Measurements from ENCODE around the gene KIRREL3. TPM values are rescaled to one million over a fixed set of nuclear protein-coding genes. Genes with fewer than 3 reads are reported as not detected.

KIRREL3 gene
- total and polyA plus RNA-seq, 5 donors, result 0.74 to 1.2 (median 1.0) TPM

DNA sequence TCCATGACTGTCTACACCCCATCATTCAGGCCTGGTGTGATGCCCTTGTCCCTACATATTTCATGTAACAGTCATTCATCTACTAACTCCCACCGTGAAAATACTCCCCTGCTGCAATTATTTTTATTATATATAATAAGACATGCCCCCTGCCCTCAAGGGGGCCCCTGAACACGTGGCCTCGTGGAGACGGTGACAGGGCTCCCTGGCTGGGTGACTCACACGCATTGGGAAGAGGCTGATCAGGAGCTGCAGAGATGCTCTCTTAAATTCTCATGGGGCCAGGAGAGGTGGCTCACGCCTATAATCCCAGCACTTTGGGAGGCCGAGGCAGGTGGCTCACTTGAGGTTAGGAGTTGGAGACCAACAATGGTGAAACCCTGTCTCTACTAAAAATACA is 556.5 kb downstream of the KIRREL3 start:
- Histone ChIP-seq H3K9me3 (ENCODE audit: control insufficient read depth, low read length) (no peaks in the 10 kb centered on the region), H3K4me1 (ENCODE audit: control insufficient read depth, insufficient read depth, low read length) (no peaks in the 10 kb centered on the region), H3K27me3 (ENCODE audit: control insufficient read depth, insufficient read depth) (no peaks in the 10 kb centered on the region), H3K4me3 (ENCODE audit: low read length) (no peak overlapping the region), H3K27ac (ENCODE audit: low read length) (no peak overlapping the region)
- 83% methylated on average over 7 of the region's 7 CpGs for WGBS
- ATAC-seq (no peak), DNase-seq (no peak)
- intact Hi-C loops (cut with DNase I), result loop anchor here in 3 of 4 donors (5.0 to 10.0 kb wide), 5 partner anchors 33 to 903 kb away; no protein-coding TSS in a partner anchor

DNA sequence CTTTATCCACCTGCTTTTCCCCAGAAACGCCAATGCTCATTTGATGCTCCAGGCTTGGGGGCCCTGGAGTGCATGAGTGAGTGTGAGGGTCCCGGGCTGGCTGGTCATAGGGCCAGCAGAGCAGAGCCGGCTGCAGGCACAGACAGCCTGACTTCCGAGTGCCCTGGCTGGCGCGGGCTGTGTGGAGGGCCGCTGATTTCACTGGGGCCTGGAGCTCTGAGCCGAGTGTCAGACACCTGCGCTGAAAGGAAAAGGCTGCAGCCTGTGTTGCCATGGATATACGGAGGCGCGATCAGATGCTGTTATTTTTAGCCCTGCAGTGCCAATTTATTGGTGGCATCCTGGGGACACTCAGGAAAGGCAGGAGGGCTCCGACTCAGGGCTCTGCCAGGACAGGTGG is 557.5 kb downstream of the KIRREL3 start:
- intact Hi-C loops (cut with DNase I), result loop anchor here in 3 of 4 donors (5.0 to 10.0 kb wide), 5 partner anchors 34 to 904 kb away; no protein-coding TSS in a partner anchor
- H3K4me3 ChIP-seq (ENCODE audit: low read length), result no peak overlapping the region
- DNase-seq (peak in 1 of 3 donors; percentile 49), ATAC-seq (no peak)
- H3K27ac ChIP-seq (ENCODE audit: low read length), result no peak overlapping the region
- no peaks in the 10 kb centered on the region for H3K27me3 ChIP-seq (ENCODE audit: control insufficient read depth, insufficient read depth)
- no peaks in the 10 kb centered on the region for H3K4me1 ChIP-seq (ENCODE audit: control insufficient read depth, insufficient read depth, low read length)
- H3K9me3 ChIP-seq (ENCODE audit: control insufficient read depth, low read length), result no peaks in the 10 kb centered on the region
- 62% methylated on average over 13 of the region's 13 CpGs for WGBS

DNA sequence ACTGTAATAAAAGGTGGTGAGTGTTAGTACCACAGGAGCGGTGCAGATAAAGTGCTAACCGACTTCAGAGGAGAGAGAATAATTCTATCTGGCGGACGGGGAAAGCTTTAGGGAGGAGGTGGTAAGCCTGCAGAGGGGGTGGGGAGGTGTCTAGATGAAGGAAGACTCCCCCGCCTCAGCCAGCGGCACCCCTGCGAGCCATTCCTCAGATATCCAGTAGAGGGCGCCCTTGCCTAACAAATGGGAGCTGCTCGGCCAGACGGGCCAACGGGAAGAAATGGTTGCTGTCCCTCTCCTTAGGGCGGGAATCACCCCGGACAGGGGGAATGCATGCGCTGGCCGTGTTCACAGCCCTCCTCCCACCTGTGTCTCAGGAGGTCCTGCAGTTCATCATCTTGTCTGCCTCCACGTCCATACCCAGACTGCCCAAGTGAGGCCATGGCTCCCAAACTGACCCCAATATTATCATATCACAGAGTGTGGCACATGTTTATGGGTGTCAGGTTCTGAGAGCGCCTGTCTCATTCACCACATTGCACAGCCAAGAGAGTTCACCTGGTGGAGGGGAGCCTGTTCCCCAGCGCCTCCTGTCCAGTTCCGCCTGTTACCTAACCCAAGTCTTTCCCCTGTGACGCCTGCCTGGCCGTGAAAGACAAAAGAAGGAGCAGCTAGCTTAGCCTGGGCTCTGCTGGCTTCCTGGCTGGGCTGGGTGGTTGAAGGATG is 559.6 kb downstream of the KIRREL3 start:
- no peaks in the 10 kb centered on the region for H3K27me3 ChIP-seq (ENCODE audit: control insufficient read depth, insufficient read depth)
- H3K4me1 ChIP-seq (ENCODE audit: control insufficient read depth, insufficient read depth, low read length), result no peaks in the 10 kb centered on the region
- 21% methylated on average over 21 of the region's 21 CpGs for WGBS
- ATAC-seq (peak; percentile 48 to 73), DNase-seq (peak; percentile 76 to 91 (median 90))
- H3K27ac ChIP-seq (ENCODE audit: low read length), result no peak overlapping the region
- no peaks in the 10 kb centered on the region for H3K9me3 ChIP-seq (ENCODE audit: control insufficient read depth, low read length)
- H3K4me3 ChIP-seq (ENCODE audit: low read length), result no peak overlapping the region
- intact Hi-C loops (cut with DNase I), result loop anchor here (1.0 to 10.0 kb wide), 7 partner anchors 36 to 906 kb away; no protein-coding TSS in a partner anchor

DNA sequence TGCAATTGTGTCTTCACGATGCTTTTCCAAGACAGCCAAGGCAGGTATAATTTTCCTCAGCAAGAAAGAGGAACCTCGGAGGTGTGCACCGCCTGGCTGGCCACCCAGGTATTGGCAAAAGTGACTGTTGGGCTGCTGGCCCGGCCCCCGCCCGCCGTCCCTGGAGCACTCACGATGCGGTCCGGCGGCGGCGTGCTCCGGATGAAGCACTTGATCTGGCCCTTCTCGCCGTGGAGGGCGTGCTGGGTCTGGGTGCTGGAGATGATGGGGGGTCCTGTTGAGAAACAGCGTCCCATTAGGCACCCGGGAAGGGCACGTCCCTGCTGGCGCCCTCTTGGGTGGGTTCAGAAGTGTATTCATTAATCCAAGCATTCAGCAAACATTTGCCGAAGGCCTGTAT is 560.3 kb downstream of the KIRREL3 start:
- H3K4me3 ChIP-seq (ENCODE audit: low read length), result no peak overlapping the region
- no peaks in the 10 kb centered on the region for H3K27me3 ChIP-seq (ENCODE audit: control insufficient read depth, insufficient read depth)
- H3K27ac ChIP-seq (ENCODE audit: low read length), result no peak overlapping the region
- DNase-seq (peak in 1 of 3 donors; percentile 63), ATAC-seq (no peak)
- H3K9me3 ChIP-seq (ENCODE audit: control insufficient read depth, low read length), result no peaks in the 10 kb centered on the region
- intact Hi-C loops (cut with DNase I), result loop anchor here in 3 of 4 donors (2.0 to 10.0 kb wide), 6 partner anchors 37 to 907 kb away; no protein-coding TSS in a partner anchor
- WGBS, result 71% methylated on average over 22 of the region's 22 CpGs
- H3K4me1 ChIP-seq (ENCODE audit: control insufficient read depth, insufficient read depth, low read length), result no peaks in the 10 kb centered on the region

DNA sequence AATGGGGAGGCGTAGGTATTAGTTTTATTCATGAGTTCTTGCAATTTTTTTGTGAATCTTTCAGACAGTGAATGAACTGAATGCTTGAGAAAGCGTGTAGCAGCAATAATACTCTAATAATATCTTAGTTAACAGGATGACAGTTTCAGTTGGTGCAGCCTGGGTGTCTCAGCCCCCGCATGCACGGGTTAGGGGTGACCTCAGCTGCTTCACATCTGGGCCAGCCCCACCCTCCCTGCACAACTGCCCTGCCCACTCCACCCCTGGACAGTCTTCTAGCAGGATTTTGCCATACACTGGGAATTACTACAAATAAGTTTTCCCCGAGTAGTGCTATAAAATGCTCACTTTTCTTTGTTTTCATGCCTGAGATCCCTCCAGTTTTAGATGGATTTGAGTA is 561.9 kb downstream of the KIRREL3 start:
- H3K4me3 ChIP-seq (ENCODE audit: low read length), result no peak overlapping the region
- intact Hi-C loops (cut with DNase I), result loop anchor here in 1 of 4 donors (5.0 kb wide), 1 partner anchor 126 kb away; no protein-coding TSS in a partner anchor
- WGBS, result 35% methylated on average over 5 of the region's 5 CpGs
- ATAC-seq (peak; percentile 23 to 34), DNase-seq (peak in 2 of 3 donors; percentile 35 to 67)
- H3K27me3 ChIP-seq (ENCODE audit: control insufficient read depth, insufficient read depth), result no peaks in the 10 kb centered on the region
- no peaks in the 10 kb centered on the region for H3K4me1 ChIP-seq (ENCODE audit: control insufficient read depth, insufficient read depth, low read length)
- H3K27ac ChIP-seq (ENCODE audit: low read length), result no peak overlapping the region
- no peaks in the 10 kb centered on the region for H3K9me3 ChIP-seq (ENCODE audit: control insufficient read depth, low read length)

DNA sequence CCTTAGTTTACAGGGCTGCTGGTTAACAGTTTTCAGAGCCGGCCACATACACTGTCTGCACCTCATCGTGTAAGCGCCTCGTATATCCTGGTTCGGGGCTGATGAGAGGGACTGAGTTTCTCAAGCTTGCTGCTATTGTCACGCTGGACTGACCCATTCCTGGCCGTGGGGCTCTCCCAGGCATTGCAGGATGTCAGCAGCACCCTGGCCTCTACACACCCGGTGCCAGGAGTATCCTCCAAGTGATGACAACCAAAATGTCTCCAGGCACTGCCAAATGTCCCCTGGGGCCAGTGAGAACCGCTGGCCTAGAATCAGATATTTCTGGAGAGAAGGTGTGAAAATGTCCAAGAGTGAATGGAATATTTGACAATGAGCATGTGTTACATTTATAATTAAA is 562.3 kb downstream of the KIRREL3 start:
- 29% methylated on average over 9 of the region's 9 CpGs for WGBS
- intact Hi-C loops (cut with DNase I), result loop anchor here in 1 of 4 donors (5.0 kb wide), 1 partner anchor 126 kb away; no protein-coding TSS in a partner anchor
- Histone ChIP-seq H3K4me3 (ENCODE audit: low read length) (no peak overlapping the region), H3K27me3 (ENCODE audit: control insufficient read depth, insufficient read depth) (no peaks in the 10 kb centered on the region), H3K27ac (ENCODE audit: low read length) (peak overlapping the region; percentile 53), H3K9me3 (ENCODE audit: control insufficient read depth, low read length) (no peaks in the 10 kb centered on the region), H3K4me1 (ENCODE audit: control insufficient read depth, insufficient read depth, low read length) (peaks cover 2% of the 10 kb centered on the region)
- ATAC-seq (peak; percentile 67 to 72), DNase-seq (peak; percentile 71 to 84 (median 83))

- Histone ChIP-seq H3K4me1 (ENCODE audit: control insufficient read depth, insufficient read depth, low read length) (peaks cover 3% of the 10 kb centered on the region), H3K27ac (ENCODE audit: low read length) (peak overlapping the region; percentile 53), H3K4me3 (ENCODE audit: low read length) (no peak overlapping the region), H3K27me3 (ENCODE audit: control insufficient read depth, insufficient read depth) (no peaks in the 10 kb centered on the region), H3K9me3 (ENCODE audit: control insufficient read depth, low read length) (no peaks in the 10 kb centered on the region)
- ATAC-seq (no peak), DNase-seq (no peak)
- 97% methylated on average over 5 of the region's 5 CpGs for WGBS
- intact Hi-C loops (cut with DNase I), result loop anchor here in 1 of 4 donors (5.0 kb wide), 1 partner anchor 125 kb away; no protein-coding TSS in a partner anchor
These were observed 562.8 kb downstream of the KIRREL3 start for GRCh38 chr11:126437731-126438130.

DNA sequence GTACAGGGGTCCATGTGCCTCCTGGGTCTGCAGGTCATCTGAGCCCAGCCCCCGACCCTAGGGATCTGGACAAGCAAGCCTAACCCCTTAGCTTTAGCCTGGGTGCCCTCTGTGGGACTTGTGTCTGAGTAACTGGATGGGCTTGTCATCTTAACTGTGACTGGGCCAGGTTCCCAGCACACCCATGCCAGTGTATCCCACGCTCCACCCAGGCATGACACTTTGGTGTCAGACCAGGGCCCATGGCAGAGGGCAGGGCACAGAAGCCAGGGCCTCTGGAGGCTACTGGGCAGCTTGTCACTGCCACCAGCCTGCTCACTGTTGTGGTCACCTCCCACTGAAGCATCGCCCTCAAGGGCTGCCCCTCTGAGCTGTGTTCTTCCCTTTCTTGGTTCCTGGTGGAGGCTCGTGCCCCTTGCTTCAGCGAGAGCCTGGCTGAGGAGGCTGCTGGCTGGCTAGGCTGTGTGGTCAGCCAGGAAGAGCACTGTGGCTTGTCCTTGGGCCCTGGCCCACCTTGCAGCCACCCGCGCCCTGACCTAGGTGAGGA is 564.3 kb downstream of the KIRREL3 start:
- no peaks in the 10 kb centered on the region for H3K27me3 ChIP-seq (ENCODE audit: control insufficient read depth, insufficient read depth)
- no peak overlapping the region for H3K4me3 ChIP-seq (ENCODE audit: low read length)
- no peak for DNase-seq
- WGBS, result 77% methylated on average over 7 of the region's 7 CpGs
- peaks cover 12% of the 10 kb centered on the region for H3K4me1 ChIP-seq (ENCODE audit: control insufficient read depth, insufficient read depth, low read length)
- peak overlapping the region; percentile 19 for H3K27ac ChIP-seq (ENCODE audit: low read length)
- intact Hi-C loops (cut with DNase I), result loop anchor here in 1 of 4 donors (5.0 kb wide), 1 partner anchor 124 kb away; no protein-coding TSS in a partner anchor
- H3K9me3 ChIP-seq (ENCODE audit: control insufficient read depth, low read length), result no peaks in the 10 kb centered on the region
- ATAC-seq, result no peak

DNA sequence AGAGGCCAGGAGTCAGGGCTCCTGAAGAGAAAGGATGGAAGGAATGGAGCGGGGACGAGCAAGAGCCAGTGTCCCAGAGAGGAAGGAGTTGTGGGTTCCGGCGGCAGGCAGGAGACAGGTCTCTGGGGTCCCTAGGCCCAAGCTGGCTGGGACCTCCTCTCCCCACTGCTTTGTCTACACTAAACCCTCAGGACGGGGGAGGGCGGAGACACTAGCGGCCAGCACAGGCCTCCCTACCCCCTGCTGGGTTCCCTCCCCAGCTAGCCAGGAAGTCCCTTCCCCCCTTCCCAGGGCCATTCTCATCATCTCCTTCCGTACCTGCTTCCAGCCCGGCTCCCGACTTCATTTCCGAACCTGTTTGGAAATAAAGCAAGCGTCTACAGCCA is 565.6 kb downstream of the KIRREL3 start:
- intact Hi-C loops (cut with DNase I), result loop anchor here in 1 of 4 donors (5.0 kb wide), 1 partner anchor 123 kb away; no protein-coding TSS in a partner anchor
- H3K27ac ChIP-seq (ENCODE audit: low read length), result no peak overlapping the region
- H3K4me3 ChIP-seq (ENCODE audit: low read length), result no peak overlapping the region
- DNase-seq (peak in 1 of 3 donors; percentile 45), ATAC-seq (no peak)
- no peaks in the 10 kb centered on the region for H3K27me3 ChIP-seq (ENCODE audit: control insufficient read depth, insufficient read depth)
- no peaks in the 10 kb centered on the region for H3K9me3 ChIP-seq (ENCODE audit: control insufficient read depth, low read length)
- peaks cover 15% of the 10 kb centered on the region for H3K4me1 ChIP-seq (ENCODE audit: control insufficient read depth, insufficient read depth, low read length)
- 66% methylated on average over 12 of the region's 12 CpGs for WGBS

DNA sequence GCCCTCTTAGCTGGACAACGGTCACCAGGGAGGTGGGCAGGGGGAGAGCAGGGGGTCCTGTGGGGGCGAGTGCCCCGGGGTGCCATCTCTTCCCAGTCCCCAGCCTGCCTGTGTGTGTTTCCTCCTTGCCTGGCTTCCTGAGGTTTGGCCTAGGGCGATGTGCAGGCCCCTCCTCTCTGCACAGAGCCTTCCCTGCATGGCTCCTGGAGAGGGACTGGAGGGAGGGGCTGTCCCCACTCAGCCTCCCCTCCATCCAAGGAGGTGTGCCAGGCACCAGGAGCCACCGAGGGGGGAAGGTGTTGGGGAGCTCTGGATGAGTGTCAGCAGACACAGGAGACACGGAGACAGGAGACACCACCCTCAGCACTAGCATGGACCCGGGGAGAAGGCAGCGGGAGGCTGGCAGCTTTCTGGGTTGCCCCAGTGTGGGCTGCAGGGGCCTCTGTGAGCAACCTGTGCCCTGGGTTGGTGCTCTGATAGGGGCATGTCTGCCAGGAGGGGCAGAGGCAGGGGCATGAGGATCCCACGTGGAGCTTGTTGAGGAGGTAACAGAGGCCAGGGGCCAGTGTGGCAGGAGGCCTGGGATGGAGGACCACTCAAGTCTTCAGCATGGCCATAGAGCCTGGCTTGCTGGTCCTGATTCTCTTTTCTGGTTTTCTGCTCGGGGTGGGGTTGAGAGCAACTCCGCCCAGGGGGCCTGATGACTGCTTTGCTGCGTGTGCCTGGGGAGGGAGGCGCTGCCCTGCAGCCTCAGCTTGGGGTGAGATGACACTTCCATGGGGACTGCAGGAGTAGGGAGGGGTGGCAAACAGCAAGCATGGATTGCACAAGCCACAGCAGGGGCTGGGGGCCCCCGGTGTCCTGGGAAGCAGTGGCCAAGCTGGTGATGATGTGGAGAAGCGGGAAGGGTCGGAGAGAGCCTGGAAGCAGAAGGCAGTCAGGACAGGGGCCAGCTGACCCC is 566.3 kb downstream of the KIRREL3 start:
- ATAC-seq, result peak in 1 of 2 donors; percentile 2

More for the DNA sequence above, 566.3 kb downstream of the KIRREL3 start:
- Histone ChIP-seq H3K27me3 (ENCODE audit: control insufficient read depth, insufficient read depth) (no peaks in the 10 kb centered on the region), H3K4me3 (ENCODE audit: low read length) (no peak overlapping the region), H3K9me3 (ENCODE audit: control insufficient read depth, low read length) (no peaks in the 10 kb centered on the region), H3K27ac (ENCODE audit: low read length) (no peak overlapping the region), H3K4me1 (ENCODE audit: control insufficient read depth, insufficient read depth, low read length) (peaks cover 15% of the 10 kb centered on the region)
- intact Hi-C loops (cut with DNase I), result no loop called here
- WGBS, result 65% methylated on average over 16 of the region's 16 CpGs
- peak in 1 of 3 donors; percentile 64 for DNase-seq

All from right cardiac atrium (tissue), 5 donors.